GM12864 (cell line): ENCODE data around the gene CFH.
"Not testable (repeated sequence)": the region's sequence is repeated elsewhere in the genome, so short reads cannot be mapped to it uniquely, and the experiment has no call there.

Experiments
- DNase-seq: peaks from one replicate; pipeline ENCODE4 v3.0.0-alpha.2; 2011; ENCODE audit warnings: low read depth
- H3K4me3 ChIP-seq: 2 replicates; pipeline ENCODE4 v1.5.1; 2011; ENCODE audit warnings: mild to moderate bottlenecking, low read depth, low read length, control low read depth
- TF ChIP-seq, protein P1 (sequence below): IDR thresholded peaks from 2 replicates; pipeline ENCODE4 v1.5.1; 2011; ENCODE audit warnings: low read depth, mild to moderate bottlenecking, moderate library complexity, low read length, control low read depth, inconsistent platforms; ENCODE audit errors: missing control alignments

CFH gene

GRCh38 chr1:196777603-196778002 is 125.8 kb downstream of the CFH start:
- H3K4me3 ChIP-seq: no peak overlapping the region
- TF ChIP-seq, protein P1, sequence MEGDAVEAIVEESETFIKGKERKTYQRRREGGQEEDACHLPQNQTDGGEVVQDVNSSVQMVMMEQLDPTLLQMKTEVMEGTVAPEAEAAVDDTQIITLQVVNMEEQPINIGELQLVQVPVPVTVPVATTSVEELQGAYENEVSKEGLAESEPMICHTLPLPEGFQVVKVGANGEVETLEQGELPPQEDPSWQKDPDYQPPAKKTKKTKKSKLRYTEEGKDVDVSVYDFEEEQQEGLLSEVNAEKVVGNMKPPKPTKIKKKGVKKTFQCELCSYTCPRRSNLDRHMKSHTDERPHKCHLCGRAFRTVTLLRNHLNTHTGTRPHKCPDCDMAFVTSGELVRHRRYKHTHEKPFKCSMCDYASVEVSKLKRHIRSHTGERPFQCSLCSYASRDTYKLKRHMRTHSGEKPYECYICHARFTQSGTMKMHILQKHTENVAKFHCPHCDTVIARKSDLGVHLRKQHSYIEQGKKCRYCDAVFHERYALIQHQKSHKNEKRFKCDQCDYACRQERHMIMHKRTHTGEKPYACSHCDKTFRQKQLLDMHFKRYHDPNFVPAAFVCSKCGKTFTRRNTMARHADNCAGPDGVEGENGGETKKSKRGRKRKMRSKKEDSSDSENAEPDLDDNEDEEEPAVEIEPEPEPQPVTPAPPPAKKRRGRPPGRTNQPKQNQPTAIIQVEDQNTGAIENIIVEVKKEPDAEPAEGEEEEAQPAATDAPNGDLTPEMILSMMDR: no peak
- DNase-seq: no peak

DNA sequence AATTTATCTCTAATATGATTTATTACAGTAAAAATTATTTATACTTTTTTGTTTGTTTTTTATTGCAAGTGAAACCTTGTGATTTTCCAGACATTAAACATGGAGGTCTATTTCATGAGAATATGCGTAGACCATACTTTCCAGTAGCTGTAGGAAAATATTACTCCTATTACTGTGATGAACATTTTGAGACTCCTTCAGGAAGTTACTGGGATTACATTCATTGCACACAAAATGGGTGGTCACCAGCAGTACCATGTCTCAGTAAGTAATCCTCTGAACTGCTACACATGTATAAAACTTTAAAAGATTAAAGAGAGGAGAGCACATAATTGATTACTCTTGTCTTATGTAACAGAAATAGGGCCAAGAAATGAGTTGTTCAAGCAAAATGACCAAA is 127.2 kb downstream of the CFH start:
- H3K4me3 ChIP-seq: no peak overlapping the region
- TF ChIP-seq, protein P1: no peak
- no peak for DNase-seq

GRCh38 chr1:196791252-196791651 is 139.4 kb downstream of the CFH start:
- DNase-seq, H3K4me3 ChIP-seq: not testable (repeated sequence)

- not testable (repeated sequence) for H3K4me3 ChIP-seq, DNase-seq
Measured at GRCh38 chr1:196794103-196794502, 142.3 kb downstream of the CFH start.
